GM12878 (cell line): ENCODE data around the gene CAPN7. TPM values are rescaled to one million over a fixed set of nuclear protein-coding genes. Genes with fewer than 3 reads are reported as not detected.

Source experiments
- ATAC-seq: fragments of 200-7000 bp; cut with Tn5 transposase; 3 replicates; pipeline ENCODE4 v1.9.1; 2020; ENCODE audit warnings: mild to moderate bottlenecking, moderate library complexity
- BruUV-seq: library from RNA; stranded (reverse); fragments of 400-500 nt; replicated peaks from 2 replicates; lab custom pipeline; 2021; lab: Mats Ljungman, UMichigan
- CTCF ChIA-PET: fragments of 300-600 bp; sonication (Branson Sonifier 250); formaldehyde crosslinking; extraction: SDS; loops from one replicate; lab custom pipeline; 2021; ENCODE audit warnings: inconsistent platforms; lab: Yijun Ruan, JAX
- POLR2A ChIA-PET: fragments of 350-600 bp; formaldehyde crosslinking; extraction: SDS; loops from one replicate; lab custom pipeline; 2021; ENCODE audit warnings: inconsistent platforms; lab: Charles Lee
- RAD21 ChIA-PET: fragments of 300-600 bp; sonication (Branson Sonifier 250); formaldehyde crosslinking; loops from one replicate; lab custom pipeline; 2023; ENCODE audit warnings: antibody characterized with exemption; ENCODE audit not compliant: unreplicated experiment; lab: Charles Lee
- SMC1A ChIA-PET: fragments of 300-600 bp; sonication (Branson Sonifier 250); formaldehyde crosslinking; loops from one replicate; lab custom pipeline; 2023; ENCODE audit not compliant: unreplicated experiment, uncharacterized antibody; lab: Charles Lee
- DNase-seq: peaks from one replicate; pipeline ENCODE4 v3.0.0-alpha.2; 2011; ENCODE audit warnings: low read depth, low spot score
- FAIRE-seq: peaks from 3 replicates; lab custom pipeline; 2011; peaks lifted over from hg19 to GRCh38; lab: Jason Lieb, UNC
- H2AFZ ChIP-seq: 2 replicates; pipeline ENCODE4 v1.6.0; 2011; ENCODE audit warnings: low read depth, low read length, control low read depth; ENCODE audit not compliant: control insufficient read depth
- H3K27ac ChIP-seq: 2 replicates; pipeline ENCODE4 v1.5.1; 2011; ENCODE audit warnings: control low read depth; ENCODE audit not compliant: control insufficient read depth, insufficient read depth
- H3K27me3 ChIP-seq, 2 experiments: replicated peaks in 1 of 2; 2 replicates each; pipeline versions ENCODE4 v1.6.0 to v1.6.1; 2011; ENCODE audit warnings: low read length in 1 of 2; ENCODE audit not compliant: control insufficient read depth in 2 of 2, insufficient read depth in 2 of 2
- H3K36me3 ChIP-seq, 2 experiments: 2 replicates each; pipeline ENCODE4 v1.5.1; 2011; ENCODE audit warnings: low read length in 1 of 2; ENCODE audit not compliant: control insufficient read depth in 2 of 2, insufficient read depth in 2 of 2
- H3K4me1 ChIP-seq: 2 replicates; pipeline ENCODE4 v1.6.1; 2011; ENCODE audit warnings: mild to moderate bottlenecking, low read length, moderate library complexity, mixed read lengths; ENCODE audit not compliant: control insufficient read depth, insufficient read depth
- H3K4me2 ChIP-seq: 2 replicates; pipeline ENCODE4 v1.6.0; 2011; ENCODE audit warnings: control low read depth; ENCODE audit not compliant: control insufficient read depth, insufficient read depth
- H3K4me3 ChIP-seq: fragments of 200-600 bp; sonication (generic); 2 replicates; pipeline ENCODE4 v1.5.1; 2016
- H3K79me2 ChIP-seq: 2 replicates; pipeline ENCODE4 v1.6.0; 2011; ENCODE audit warnings: low read length; ENCODE audit not compliant: control insufficient read depth, insufficient read depth
- H3K9ac ChIP-seq: 2 replicates; pipeline ENCODE4 v1.8.0; 2011; ENCODE audit warnings: low read length, control low read depth, mixed read lengths; ENCODE audit not compliant: control insufficient read depth, insufficient read depth
- H3K9me3 ChIP-seq: replicated peaks from 3 replicates; pipeline ENCODE4 v1.5.1; 2011; ENCODE audit warnings: mild to moderate bottlenecking, low read length; ENCODE audit not compliant: control insufficient read depth, insufficient read depth
- H4K20me1 ChIP-seq: 2 replicates; pipeline ENCODE4 v1.6.0; 2011; ENCODE audit not compliant: control insufficient read depth, insufficient read depth
- BMI1 ChIP-seq: fragments of 450-650 bp; IDR thresholded peaks from 2 replicates; pipeline ENCODE4 v1.6.1; 2016; ENCODE audit warnings: mild to moderate bottlenecking, moderate library complexity, borderline replicate concordance
- CUX1 ChIP-seq: IDR thresholded peaks from 2 replicates; pipeline ENCODE4 v1.6.1; 2012; ENCODE audit warnings: improper control_type of control experiment, low read depth, low read length; ENCODE audit not compliant: insufficient replicate concordance
- E2F8 ChIP-seq: fragments of 450-650 bp; IDR thresholded peaks from 2 replicates; pipeline ENCODE4 v1.6.1; 2018; ENCODE audit warnings: mild to moderate bottlenecking, low read depth, moderate library complexity; ENCODE audit not compliant: partially characterized antibody
- EGR1 ChIP-seq, 2 experiments: IDR thresholded peaks; 1 replicate in 1 of 2; 2 replicates in 1 of 2; pipeline ENCODE4 v1.6.1; 2011 to 2012; ENCODE audit warnings: low read depth in 2 of 2, low read length in 2 of 2, borderline replicate concordance in 1 of 2, mild to moderate bottlenecking in 1 of 2, moderate library complexity in 1 of 2
- EP300 ChIP-seq, 2 experiments: fragments of 150-350 bp in 1 of 2; IDR thresholded peaks; 2 replicates each; pipeline ENCODE4 v1.6.1; 2011 to 2012; ENCODE audit warnings: low read depth in 2 of 2, low read length in 2 of 2, borderline replicate concordance in 1 of 2, improper control_type of control experiment in 1 of 2, inconsistent platforms in 1 of 2; ENCODE audit not compliant: control insufficient read depth in 1 of 2
- FOXK2 ChIP-seq: fragments of 450-650 bp; IDR thresholded peaks from 2 replicates; pipeline ENCODE4 v1.6.1; 2017; ENCODE audit warnings: mild to moderate bottlenecking, moderate library complexity
- HDAC6 ChIP-seq: fragments of 200-600 bp; sonication (generic); IDR thresholded peaks from one replicate; pipeline ENCODE4 v1.8.0; 2017; ENCODE audit warnings: antibody characterized with exemption; ENCODE audit not compliant: unreplicated experiment
- JUNB ChIP-seq: IDR thresholded peaks from 2 replicates; pipeline ENCODE4 v1.6.1; 2016; ENCODE audit warnings: antibody characterized with exemption, mild to moderate bottlenecking
- NBN ChIP-seq: fragments of 450-650 bp; IDR thresholded peaks from 2 replicates; pipeline ENCODE4 v1.6.1; 2016
- PKNOX1 ChIP-seq: fragments of 450-650 bp; IDR thresholded peaks from 2 replicates; pipeline ENCODE4 v1.6.1; 2016; ENCODE audit warnings: mild to moderate bottlenecking
- POLR2AphosphoS2 ChIP-seq: IDR thresholded peaks from 2 replicates; pipeline ENCODE4 v1.6.1; 2011; ENCODE audit warnings: low read depth, mild to moderate bottlenecking, low read length, improper control_type of control experiment, moderate library complexity
- SPI1 ChIP-seq: IDR thresholded peaks from 2 replicates; pipeline ENCODE4 v1.6.1; 2011; ENCODE audit warnings: low read depth, mild to moderate bottlenecking, low read length, moderate library complexity, borderline replicate concordance; ENCODE audit not compliant: insufficient read depth
- SREBF2 ChIP-seq: IDR thresholded peaks from 2 replicates; pipeline ENCODE4 v1.6.1; 2012; ENCODE audit warnings: mild to moderate bottlenecking, low read length
- ZNF622 ChIP-seq: fragments of 450-650 bp; IDR thresholded peaks from 2 replicates; pipeline ENCODE4 v1.6.1; 2017; ENCODE audit warnings: mild to moderate bottlenecking, inconsistent platforms
- WGBS: methylation state at CpG from one replicate; pipeline ENCODE4 v1.1.6; 2016; ENCODE audit warnings: low lambda C conversion rate; ENCODE audit not compliant: insufficient replicate concordance, insufficient coverage; ENCODE audit errors: missing lambda C conversion rate; 5-methylcytosine and 5-hydroxymethylcytosine counted together
- in situ Hi-C: fragments of 300-500 bp; cut with MboI; formaldehyde crosslinking; loops from 9 replicates; pipeline ENCODE4 v1.14.3; 2018; ENCODE audit warnings: mixed read lengths
- intact Hi-C: fragments of 100-400 bp; cut with micrococcal nuclease; formaldehyde crosslinking; loops from one replicate; pipeline ENCODE4 v1.14.2; 2022; ENCODE audit not compliant: unreplicated experiment
- polyA plus RNA-seq, 11 experiments: library from polyadenylated mRNA; depleted of rRNA in 4 of 11; unstranded in 6 of 11; stranded (reverse) in 5 of 11; fragments of >200 nt; fragmentation: Nextera tagmentation in 4 of 11; fragmentation: Illumina TruSeq in 1 of 11; extraction: Ambion mirVana in 4 of 11; extraction: Trizol in 1 of 11; gene quantifications; 1 replicate in 1 of 11; 2 replicates in 10 of 11; pipeline versions ENCODE4 v1.2.1 to v1.2.3, GENCODE V29; 2011 to 2016; ENCODE audit warnings: inconsistent platforms in 2 of 11, missing spikeins in 2 of 11, low read depth in 1 of 11
- total RNA-seq, 4 experiments: library from RNA; depleted of rRNA in 3 of 4; stranded (reverse); fragments of >200 nt in 3 of 4; fragmentation: Illumina TruSeq in 1 of 4; extraction: Trizol in 1 of 4; gene quantifications; 2 replicates each; pipeline versions ENCODE4 v1.2.1 to v1.2.3, GENCODE V29; 2013 to 2021

CAPN7 gene
- total and polyA plus RNA-seq, 10 of the 15 experiments (the other 5 are each of a cell fraction or from before 2014, with no cell fraction given) = 5.3 to 27.0 (median 18.2) TPM

- no peak for TF ChIP-seq POLR2AphosphoS2
- no peak for TF ChIP-seq SPI1
- no peak for TF ChIP-seq EGR1 (IDR thresholded peaks at IDR 0.05; ENCODE audit: borderline replicate concordance in 1 of 2, low read depth in 2 of 2, low read length in 2 of 2)
- no peak for TF ChIP-seq E2F8
- no peak for TF ChIP-seq SREBF2
- no peak for TF ChIP-seq EP300 (IDR thresholded peaks at IDR 0.05; ENCODE audit: borderline replicate concordance in 1 of 2, control insufficient read depth in 1 of 2, low read depth in 2 of 2, low read length in 2 of 2)
- no peak for TF ChIP-seq HDAC6
Measured at GRCh38 chr3:15218689-15219088, 12.6 kb downstream of the CAPN7 start (continued).

GRCh38 chr3:15220056-15220455 lies 14.0 kb downstream of the CAPN7 start:
- ChIA-PET SMC1A (interaction anchor here (0.7 to 2.4 kb wide), 5 partner anchors 14 to 185 kb away, joined by 3 to 11 read pairs (median 5); partner anchors contain the start of gene CAPN7), RAD21 (no interaction called here), CTCF (interaction anchor here (2.8 kb wide), 1 partner anchor 112 kb away, joined by 10 read pairs; no protein-coding TSS in a partner anchor), POLR2A (interaction anchor here (1.5 kb wide), 1 partner anchor 12 kb away, joined by 7 read pairs; no protein-coding TSS in a partner anchor)
- Histone ChIP-seq H3K36me3 (peaks cover 5 to 7% of the 10 kb centered on the region in 2 experiments), H3K4me1 (peaks cover 7% of the 10 kb centered on the region; the same call in 1 of the 2 replicates), H3K9ac (no peak overlapping the region), H3K4me3 (no peak overlapping the region), H3K27ac (no peak overlapping the region), H3K79me2 (no peaks in the 10 kb centered on the region; the same call in 1 of the 2 replicates), H3K4me2 (no peak overlapping the region), H3K27me3 (no peaks in the 10 kb centered on the region), H3K9me3 (no peaks in the 10 kb centered on the region), H4K20me1 (no peaks in the 10 kb centered on the region), H2AFZ (no peak overlapping the region)
- in situ Hi-C loops (no loop called here), intact Hi-C loops (no loop called here)
- FAIRE-seq (no peak), DNase-seq (no peak), ATAC-seq (no peak)
- WGBS = 92% methylated on average over 8 of the region's 8 CpGs
- BruUV-seq = no TSS peak
- no peak for TF ChIP-seq FOXK2
- TF ChIP-seq NBN = no peak
- TF ChIP-seq ZNF622 = no peak
- no peak for TF ChIP-seq CUX1
- TF ChIP-seq JUNB = no peak
- TF ChIP-seq BMI1 = no peak
- TF ChIP-seq PKNOX1 = no peak
